Measurements from ENCODE around the gene SLC25A44.

Gene SLC25A44

GRCh38 chr1:156260896-156261295, 67.0 kb downstream of the SLC25A44 start:
- TF ChIP-seq CTCF (IDR thresholded peaks at IDR 0.05; ENCODE audit: low read length) (no peak), EZH2 (optimal IDR thresholded peaks at IDR 0.05; ENCODE audit: low read depth, low read length) (no peak), EZH2phosphoT487 (IDR thresholded peaks at IDR 0.05; ENCODE audit: low read length) (no peak)
- H4K20me1 ChIP-seq (ENCODE audit: insufficient read depth, low read length) = no peaks in the 10 kb centered on the region
- no peak overlapping the region for H3K4me2 ChIP-seq (ENCODE audit: low read depth, low read length)
- H3K9me3 ChIP-seq (replicated peaks; ENCODE audit: insufficient read depth, low read length) = no peaks in the 10 kb centered on the region
- no peaks in the 10 kb centered on the region for H3K9me2 ChIP-seq (replicated peaks; ENCODE audit: insufficient read depth, low read length)
- H3K36me3 ChIP-seq (replicated peaks; ENCODE audit: insufficient read depth, low read length) = peaks cover 32% of the 10 kb centered on the region
- no peaks in the 10 kb centered on the region for H3K4me1 ChIP-seq (ENCODE audit: low read length)
- no peak overlapping the region for H2AFZ ChIP-seq (ENCODE audit: low read length)
- H3K9ac ChIP-seq (ENCODE audit: low read length) = no peak overlapping the region
- no peak overlapping the region for H3K27ac ChIP-seq (ENCODE audit: low read length)
- no peaks in the 10 kb centered on the region for H3F3A ChIP-seq (ENCODE audit: insufficient read depth, low read length)
- H3K79me2 ChIP-seq (ENCODE audit: low read length) = 0 out of 2 replicates have a peak, but pooled peaks cover 9% of the 10 kb centered on the region
- no peak overlapping the region for H3K4me3 ChIP-seq (ENCODE audit: low read length)
- no peaks in the 10 kb centered on the region for H3K27me3 ChIP-seq (replicated peaks; ENCODE audit: insufficient read depth, low read length)
- DNase-seq = no peak
